Smooth muscle cell (in vitro differentiated cells): ENCODE measurements around the gene RTN4RL1. TPM values are rescaled to one million over a fixed set of nuclear protein-coding genes. Genes with fewer than 3 reads are reported as not detected.

Experiments used
- DNase-seq: peaks from one replicate; lab custom pipeline; 2025; ENCODE audit not compliant: unreplicated experiment; lab: John Stamatoyannopoulos, UW
- H2AFZ ChIP-seq: fragments of 200-600 bp; sonication (generic); 2 replicates; pipeline ENCODE4 v1.6.0; 2016; ENCODE audit warnings: antibody characterized with exemption, low read depth, mild to moderate bottlenecking
- H3F3A ChIP-seq: fragments of 200-600 bp; sonication (generic); 2 replicates; pipeline ENCODE4 v1.6.0; 2017; ENCODE audit warnings: antibody characterized with exemption, low read depth
- H3K27ac ChIP-seq: fragments of 200-600 bp; sonication (generic); 2 replicates; pipeline ENCODE4 v1.5.1; 2016; ENCODE audit warnings: low read depth, mild to moderate bottlenecking
- H3K27me3 ChIP-seq: fragments of 200-600 bp; sonication (generic); 2 replicates; pipeline ENCODE4 v1.6.1; 2016; ENCODE audit warnings: low read depth, mild to moderate bottlenecking
- H3K36me3 ChIP-seq: fragments of 200-600 bp; sonication (generic); 2 replicates; pipeline ENCODE4 v1.5.1; 2016; ENCODE audit warnings: low read depth
- H3K4me1 ChIP-seq: fragments of 200-600 bp; sonication (generic); 2 replicates; pipeline ENCODE4 v1.5.1; 2016; ENCODE audit warnings: low read depth
- H3K4me2 ChIP-seq: fragments of 200-600 bp; sonication (generic); 2 replicates; pipeline ENCODE4 v1.6.0; 2016; ENCODE audit warnings: mild to moderate bottlenecking
- H3K4me3 ChIP-seq: fragments of 200-600 bp; sonication (generic); 2 replicates; pipeline ENCODE4 v1.5.1; 2016; ENCODE audit warnings: mild to moderate bottlenecking
- H3K79me2 ChIP-seq: fragments of 200-600 bp; sonication (generic); 2 replicates; pipeline ENCODE4 v1.6.0; 2016; ENCODE audit warnings: low read depth, mild to moderate bottlenecking
- H3K9ac ChIP-seq: fragments of 200-600 bp; sonication (generic); 2 replicates; pipeline ENCODE4 v1.6.0; 2016; ENCODE audit warnings: low read depth
- H3K9me3 ChIP-seq: fragments of 200-600 bp; sonication (generic); replicated peaks from 2 replicates; pipeline ENCODE4 v1.5.1; 2016; ENCODE audit warnings: low read depth
- H4K20me1 ChIP-seq: fragments of 200-600 bp; sonication (generic); 2 replicates; pipeline ENCODE4 v1.6.0; 2016; ENCODE audit warnings: low read depth
- CTCF ChIP-seq: fragments of 200-600 bp; sonication (generic); IDR thresholded peaks from 2 replicates; pipeline ENCODE4 v1.5.1; 2017; ENCODE audit warnings: borderline replicate concordance, mild to moderate bottlenecking, antibody characterized with exemption; ENCODE audit not compliant: insufficient read depth, poor library complexity, severe bottlenecking
- WGBS: methylation state at CpG from one replicate; pipeline ENCODE4 v1.1.7; 2016; ENCODE audit warnings: low lambda C conversion rate; 5-methylcytosine and 5-hydroxymethylcytosine counted together
- polyA plus RNA-seq: library from polyadenylated mRNA; unstranded; fragments of >200 nt; fragmentation: Nextera tagmentation; extraction: Ambion mirVana; gene quantifications from 2 replicates; pipeline ENCODE4 v1.2.1, GENCODE V29; 2016
- total RNA-seq: library from RNA; depleted of rRNA; stranded (reverse); fragments of >200 nt; gene quantifications from 2 replicates; pipeline ENCODE4 v1.2.3, GENCODE V29; 2014

The RTN4RL1 gene
- total and polyA plus RNA-seq, 2 experiments from 2014 or later, result not detected

- Histone ChIP-seq H2AFZ (no peak overlapping the region), H3K9me3 (no peaks in the 10 kb centered on the region), H3K4me1 (no peaks in the 10 kb centered on the region), H3K4me3 (no peak overlapping the region), H3K79me2 (no peaks in the 10 kb centered on the region), H3F3A (no peaks in the 10 kb centered on the region), H3K4me2 (no peak overlapping the region), H3K9ac (no peak overlapping the region), H3K36me3 (no peaks in the 10 kb centered on the region), H3K27me3 (no peaks in the 10 kb centered on the region), H3K27ac (no peak overlapping the region), H4K20me1 (no peaks in the 10 kb centered on the region)
- DNase-seq, result no peak
- TF ChIP-seq CTCF, result no peak
- 45% methylated on average over 3 of the region's 11 CpGs for WGBS
These were observed 57.9 kb downstream of the RTN4RL1 start for GRCh38 chr17:1967213-1967612.

- no peak overlapping the region for H2AFZ ChIP-seq
- no peak for TF ChIP-seq CTCF
- WGBS, result 72% methylated on average over 12 of the region's 12 CpGs
- H3K9me3 ChIP-seq, result no peaks in the 10 kb centered on the region
- no peaks in the 10 kb centered on the region for H3K36me3 ChIP-seq
- no peaks in the 10 kb centered on the region for H3F3A ChIP-seq
- H3K4me1 ChIP-seq, result no peaks in the 10 kb centered on the region
- H4K20me1 ChIP-seq, result no peaks in the 10 kb centered on the region
- DNase-seq, result no peak
- H3K4me3 ChIP-seq, result no peak overlapping the region
- no peak overlapping the region for H3K27ac ChIP-seq
- no peaks in the 10 kb centered on the region for H3K27me3 ChIP-seq
- no peak overlapping the region for H3K4me2 ChIP-seq
- no peaks in the 10 kb centered on the region for H3K79me2 ChIP-seq
- no peak overlapping the region for H3K9ac ChIP-seq
These were observed 58.7 kb downstream of the RTN4RL1 start for GRCh38 chr17:1966274-1967086.

GRCh38 chr17:1965556-1966273, 59.4 kb downstream of the RTN4RL1 start:
- DNase-seq, result no peak
- Histone ChIP-seq H3K9me3 (no peaks in the 10 kb centered on the region), H3K27me3 (no peaks in the 10 kb centered on the region), H3K79me2 (no peaks in the 10 kb centered on the region), H3K36me3 (no peaks in the 10 kb centered on the region), H3F3A (no peaks in the 10 kb centered on the region), H4K20me1 (no peaks in the 10 kb centered on the region), H3K4me3 (no peak overlapping the region), H2AFZ (no peak overlapping the region), H3K9ac (no peak overlapping the region), H3K4me2 (no peak overlapping the region), H3K27ac (no peak overlapping the region), H3K4me1 (peaks cover 3% of the 10 kb centered on the region)
- TF ChIP-seq CTCF, result no peak
- 63% methylated on average over 15 of the region's 21 CpGs for WGBS
